HepG2 (cell line): ENCODE data around the gene MBLAC2. TPM values are rescaled to one million over a fixed set of nuclear protein-coding genes. Genes with fewer than 3 reads are reported as not detected.
A peak's percentile ranks its signal among the peaks of the same experiment; 100 is the strongest.

Source experiments
- NCOR1 ChIP-seq: fragments of 200-600 bp; sonication (generic); IDR thresholded peaks from 2 replicates; pipeline ENCODE4 v1.7.0; 2017; ENCODE audit warnings: antibody characterized with exemption, low read length, borderline replicate concordance
- PRDM15 ChIP-seq: sonication (generic); formaldehyde crosslinking; IDR thresholded peaks from 2 replicates; pipeline ENCODE4 v1.4.0; 2020; ENCODE audit warnings: missing genetic modification reagents
- SRSF9 ChIP-seq: fragments of 200-400 bp; formaldehyde crosslinking; IDR thresholded peaks from 2 replicates; pipeline ENCODE4 v1.6.1; 2018; ENCODE audit warnings: borderline replicate concordance, mild to moderate bottlenecking, low read depth, low read length; ENCODE audit not compliant: insufficient read depth, poor library complexity, severe bottlenecking
- ZNF362 ChIP-seq: sonication (generic); formaldehyde crosslinking; IDR thresholded peaks from 2 replicates; pipeline ENCODE4 v1.4.0; 2020; ENCODE audit warnings: missing genetic modification reagents, mild to moderate bottlenecking, borderline replicate concordance
- ZNF619 ChIP-seq: sonication (generic); formaldehyde crosslinking; IDR thresholded peaks from 2 replicates; pipeline ENCODE4 v1.4.0; 2020; ENCODE audit warnings: mild to moderate bottlenecking, missing genetic modification reagents
- ZSCAN22 ChIP-seq: sonication (generic); formaldehyde crosslinking; IDR thresholded peaks from 2 replicates; pipeline ENCODE4 v1.4.0; 2020; ENCODE audit warnings: mild to moderate bottlenecking, missing genetic modification reagents
- polyA plus RNA-seq, 8 experiments: library from polyadenylated mRNA; depleted of rRNA in 3 of 8; stranded (reverse) in 7 of 8; unstranded in 1 of 8; fragments of >200 nt; fragmentation: Illumina TruSeq in 4 of 8; extraction: Trizol in 4 of 8; gene quantifications; 2 replicates each; pipeline versions ENCODE4 v1.2.1 to v1.2.3, GENCODE V29; 2011 to 2016; ENCODE audit warnings: low read depth in 4 of 8, missing spikeins in 1 of 8, mixed read lengths in 1 of 8; ENCODE audit not compliant: insufficient read depth in 1 of 8
- total RNA-seq, 5 experiments: library from RNA; depleted of rRNA; stranded (reverse); fragments of >200 nt; fragmentation: Illumina TruSeq; extraction: Trizol; gene quantifications; 2 replicates each; pipeline ENCODE4 v1.2.3, GENCODE V29; 2016; ENCODE audit warnings: low read depth in 1 of 5
- TF ChIP-seq, protein P1 (sequence below): sonication (generic); formaldehyde crosslinking; IDR thresholded peaks from one replicate; pipeline ENCODE4 v1.5.1; 2020; ENCODE audit warnings: mild to moderate bottlenecking, missing genetic modification reagents; ENCODE audit errors: not compliant biosample characterization
- TF ChIP-seq, protein P2 (sequence below): IDR thresholded peaks from 2 replicates; pipeline ENCODE4 v1.6.1; 2016
- TF ChIP-seq, protein P3 (sequence below): sonication (generic); formaldehyde crosslinking; IDR thresholded peaks from 2 replicates; pipeline ENCODE4 v1.5.0; 2020; ENCODE audit warnings: mild to moderate bottlenecking, missing genetic modification reagents, moderate library complexity

MBLAC2 gene
- total and polyA plus RNA-seq, 2 of the 13 experiments (the other 11 are each of a cell fraction or from before 2014, with no cell fraction given): 2.9 to 4.1 TPM

DNA sequence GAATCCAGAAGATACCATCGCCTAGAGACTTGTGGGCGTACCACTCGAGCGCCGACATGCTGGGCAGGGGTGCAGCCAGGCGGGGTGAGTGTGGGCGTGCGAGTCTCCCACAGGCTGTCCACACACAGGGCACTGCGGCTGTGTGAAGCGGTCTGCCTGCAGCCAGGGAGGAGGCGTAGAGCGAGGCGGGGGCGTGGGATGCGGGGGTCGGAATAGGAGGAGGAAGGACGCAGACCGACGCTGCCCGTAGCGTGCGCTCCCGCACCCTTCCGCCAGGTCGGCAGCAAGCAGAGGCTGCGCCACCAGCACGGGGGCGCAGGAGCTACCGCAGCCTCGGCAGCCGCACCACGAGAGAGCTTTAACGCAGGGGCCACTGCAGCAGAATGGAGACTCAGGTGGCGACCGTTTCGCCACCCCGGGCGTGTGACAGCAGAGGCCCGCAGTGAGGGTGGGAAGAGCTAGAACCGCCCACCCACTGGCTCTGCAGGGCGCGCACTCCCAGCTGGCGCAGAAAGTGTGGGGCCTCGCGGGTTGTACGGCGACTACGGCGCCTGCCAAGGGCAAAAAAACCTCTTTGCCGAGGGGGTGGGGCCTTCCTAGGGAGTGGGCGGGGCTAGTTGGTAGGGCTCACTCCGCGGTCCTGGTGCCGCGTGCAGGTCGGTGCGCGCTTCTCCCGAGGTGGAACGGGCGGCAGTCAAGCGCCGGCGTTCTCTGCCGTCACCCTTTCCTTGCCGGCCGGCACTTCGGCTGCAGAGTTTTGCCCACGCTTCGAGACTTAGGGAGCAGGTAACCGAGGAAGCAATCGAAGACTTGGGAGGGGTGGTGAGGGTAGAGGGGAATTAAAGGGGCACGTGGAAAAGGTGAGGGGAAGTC is at the start of gene MBLAC2, which contains the start of gene POLR3G (continued):
- TF ChIP-seq ZNF362 (CRISPR knock-in tag) (no peak; the same call in 1 of the 2 replicates), SRSF9 (no peak), PRDM15 (no peak), ZNF619 (CRISPR knock-in tag) (no peak), ZSCAN22 (CRISPR knock-in tag) (no peak), NCOR1 (no peak)
- TF ChIP-seq, protein P1, sequence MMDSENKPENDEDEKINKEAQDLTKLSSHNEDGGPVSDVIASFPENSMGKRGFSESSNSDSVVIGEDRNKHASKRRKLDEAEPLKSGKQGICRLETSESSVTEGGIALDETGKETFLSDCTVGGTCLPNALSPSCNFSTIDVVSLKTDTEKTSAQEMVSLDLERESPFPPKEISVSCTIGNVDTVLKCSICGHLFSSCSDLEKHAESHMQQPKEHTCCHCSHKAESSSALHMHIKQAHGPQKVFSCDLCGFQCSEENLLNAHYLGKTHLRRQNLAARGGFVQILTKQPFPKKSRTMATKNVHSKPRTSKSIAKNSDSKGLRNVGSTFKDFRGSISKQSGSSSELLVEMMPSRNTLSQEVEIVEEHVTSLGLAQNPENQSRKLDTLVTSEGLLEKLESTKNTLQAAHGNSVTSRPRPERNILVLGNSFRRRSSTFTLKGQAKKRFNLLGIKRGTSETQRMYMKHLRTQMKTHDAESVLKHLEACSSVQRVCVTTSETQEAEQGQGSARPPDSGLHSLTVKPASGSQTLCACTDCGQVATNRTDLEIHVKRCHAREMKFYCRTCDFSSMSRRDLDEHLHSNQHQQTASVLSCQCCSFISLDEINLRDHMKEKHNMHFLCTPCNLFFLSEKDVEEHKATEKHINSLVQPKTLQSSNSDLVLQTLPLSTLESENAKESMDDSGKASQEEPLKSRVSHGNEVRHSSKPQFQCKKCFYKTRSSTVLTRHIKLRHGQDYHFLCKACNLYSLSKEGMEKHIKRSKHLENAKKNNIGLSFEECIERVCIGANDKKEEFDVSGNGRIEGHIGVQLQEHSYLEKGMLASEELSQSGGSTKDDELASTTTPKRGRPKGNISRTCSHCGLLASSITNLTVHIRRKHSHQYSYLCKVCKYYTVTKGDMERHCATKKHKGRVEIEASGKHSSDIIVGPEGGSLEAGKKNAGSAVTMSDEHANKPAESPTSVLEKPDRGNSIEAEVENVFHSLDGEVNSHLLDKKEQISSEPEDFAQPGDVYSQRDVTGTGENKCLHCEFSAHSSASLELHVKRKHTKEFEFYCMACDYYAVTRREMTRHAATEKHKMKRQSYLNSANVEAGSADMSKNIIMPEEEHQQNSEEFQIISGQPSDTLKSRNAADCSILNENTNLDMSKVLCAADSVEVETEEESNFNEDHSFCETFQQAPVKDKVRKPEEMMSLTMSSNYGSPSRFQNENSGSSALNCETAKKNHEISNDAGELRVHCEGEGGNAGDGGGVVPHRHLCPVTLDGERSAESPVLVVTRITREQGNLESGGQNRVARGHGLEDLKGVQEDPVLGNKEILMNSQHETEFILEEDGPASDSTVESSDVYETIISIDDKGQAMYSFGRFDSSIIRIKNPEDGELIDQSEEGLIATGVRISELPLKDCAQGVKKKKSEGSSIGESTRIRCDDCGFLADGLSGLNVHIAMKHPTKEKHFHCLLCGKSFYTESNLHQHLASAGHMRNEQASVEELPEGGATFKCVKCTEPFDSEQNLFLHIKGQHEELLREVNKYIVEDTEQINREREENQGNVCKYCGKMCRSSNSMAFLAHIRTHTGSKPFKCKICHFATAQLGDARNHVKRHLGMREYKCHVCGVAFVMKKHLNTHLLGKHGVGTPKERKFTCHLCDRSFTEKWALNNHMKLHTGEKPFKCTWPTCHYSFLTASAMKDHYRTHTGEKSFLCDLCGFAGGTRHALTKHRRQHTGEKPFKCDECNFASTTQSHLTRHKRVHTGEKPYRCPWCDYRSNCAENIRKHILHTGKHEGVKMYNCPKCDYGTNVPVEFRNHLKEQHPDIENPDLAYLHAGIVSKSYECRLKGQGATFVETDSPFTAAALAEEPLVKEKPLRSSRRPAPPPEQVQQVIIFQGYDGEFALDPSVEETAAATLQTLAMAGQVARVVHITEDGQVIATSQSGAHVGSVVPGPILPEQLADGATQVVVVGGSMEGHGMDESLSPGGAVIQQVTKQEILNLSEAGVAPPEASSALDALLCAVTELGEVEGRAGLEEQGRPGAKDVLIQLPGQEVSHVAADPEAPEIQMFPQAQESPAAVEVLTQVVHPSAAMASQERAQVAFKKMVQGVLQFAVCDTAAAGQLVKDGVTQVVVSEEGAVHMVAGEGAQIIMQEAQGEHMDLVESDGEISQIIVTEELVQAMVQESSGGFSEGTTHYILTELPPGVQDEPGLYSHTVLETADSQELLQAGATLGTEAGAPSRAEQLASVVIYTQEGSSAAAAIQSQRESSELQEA (CRISPR knock-in tag): peak; percentile 70
- TF ChIP-seq, protein P2, sequence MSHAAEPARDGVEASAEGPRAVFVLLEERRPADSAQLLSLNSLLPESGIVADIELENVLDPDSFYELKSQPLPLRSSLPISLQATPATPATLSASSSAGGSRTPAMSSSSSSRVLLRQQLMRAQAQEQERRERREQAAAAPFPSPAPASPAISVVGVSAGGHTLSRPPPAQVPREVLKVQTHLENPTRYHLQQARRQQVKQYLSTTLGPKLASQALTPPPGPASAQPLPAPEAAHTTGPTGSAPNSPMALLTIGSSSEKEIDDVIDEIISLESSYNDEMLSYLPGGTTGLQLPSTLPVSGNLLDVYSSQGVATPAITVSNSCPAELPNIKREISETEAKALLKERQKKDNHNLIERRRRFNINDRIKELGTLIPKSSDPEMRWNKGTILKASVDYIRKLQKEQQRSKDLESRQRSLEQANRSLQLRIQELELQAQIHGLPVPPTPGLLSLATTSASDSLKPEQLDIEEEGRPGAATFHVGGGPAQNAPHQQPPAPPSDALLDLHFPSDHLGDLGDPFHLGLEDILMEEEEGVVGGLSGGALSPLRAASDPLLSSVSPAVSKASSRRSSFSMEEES (CRISPR knock-in tag): peak; percentile 41
- TF ChIP-seq, protein P3, sequence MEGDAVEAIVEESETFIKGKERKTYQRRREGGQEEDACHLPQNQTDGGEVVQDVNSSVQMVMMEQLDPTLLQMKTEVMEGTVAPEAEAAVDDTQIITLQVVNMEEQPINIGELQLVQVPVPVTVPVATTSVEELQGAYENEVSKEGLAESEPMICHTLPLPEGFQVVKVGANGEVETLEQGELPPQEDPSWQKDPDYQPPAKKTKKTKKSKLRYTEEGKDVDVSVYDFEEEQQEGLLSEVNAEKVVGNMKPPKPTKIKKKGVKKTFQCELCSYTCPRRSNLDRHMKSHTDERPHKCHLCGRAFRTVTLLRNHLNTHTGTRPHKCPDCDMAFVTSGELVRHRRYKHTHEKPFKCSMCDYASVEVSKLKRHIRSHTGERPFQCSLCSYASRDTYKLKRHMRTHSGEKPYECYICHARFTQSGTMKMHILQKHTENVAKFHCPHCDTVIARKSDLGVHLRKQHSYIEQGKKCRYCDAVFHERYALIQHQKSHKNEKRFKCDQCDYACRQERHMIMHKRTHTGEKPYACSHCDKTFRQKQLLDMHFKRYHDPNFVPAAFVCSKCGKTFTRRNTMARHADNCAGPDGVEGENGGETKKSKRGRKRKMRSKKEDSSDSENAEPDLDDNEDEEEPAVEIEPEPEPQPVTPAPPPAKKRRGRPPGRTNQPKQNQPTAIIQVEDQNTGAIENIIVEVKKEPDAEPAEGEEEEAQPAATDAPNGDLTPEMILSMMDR: peak; percentile 63
